ENCODE data around the gene APOA5.

The APOA5 gene

GRCh38 chr11:116788534-116788933 lies 3.1 kb downstream of the APOA5 start:
- H3K4me3 ChIP-seq = peak overlapping the region; percentile 92
- DNase-seq (ENCODE audit: low read depth, low spot score) = no peak
- H3K9ac ChIP-seq (ENCODE audit: insufficient read length) = peak overlapping the region; percentile 83
- H3K9me3 ChIP-seq (ENCODE audit: low read depth, low read length) = no peaks in the 10 kb centered on the region
- TF ChIP-seq FOXP2 (optimal IDR thresholded peaks at IDR 0.05; ENCODE audit: control extremely low read depth, extremely low read length, insufficient read depth) = no peak
- no peak for TF ChIP-seq POLR2AphosphoS5 (IDR thresholded peaks at IDR 0.05; ENCODE audit: borderline replicate concordance, low read depth, low read length)
- TF ChIP-seq EZH2 (IDR thresholded peaks at IDR 0.05) = no peak
- peaks cover 35% of the 10 kb centered on the region for H3K36me3 ChIP-seq (ENCODE audit: insufficient read depth, low read length)
- H3K27ac ChIP-seq = no peak overlapping the region

GRCh38 chr11:116787786-116788486 lies 3.7 kb downstream of the APOA5 start, which contains the start of gene ZPR1:
Gene ZPR1 (minus strand): TSS chr11:116788023. CDS start chr11:116787990, 33 bp downstream.
- H3K27ac ChIP-seq = no peak within 1 kb of the TSS
- TF ChIP-seq EZH2 (IDR thresholded peaks at IDR 0.05) (no peak), FOXP2 (optimal IDR thresholded peaks at IDR 0.05; ENCODE audit: control extremely low read depth, extremely low read length, insufficient read depth) (no peak), POLR2AphosphoS5 (IDR thresholded peaks at IDR 0.05; ENCODE audit: borderline replicate concordance, low read depth, low read length) (peak; percentile 83)
- peaks cover 41% of the 10 kb centered on the region for H3K36me3 ChIP-seq (ENCODE audit: insufficient read depth, low read length)
- H3K9me3 ChIP-seq (ENCODE audit: low read depth, low read length) = no peaks in the 10 kb centered on the region
- DNase-seq (ENCODE audit: low read depth, low spot score) = no peak
- H3K9ac ChIP-seq (ENCODE audit: insufficient read length) = peak within 1 kb of the TSS; percentile 83
- H3K4me3 ChIP-seq = peak within 1 kb of the TSS; percentile 92

- H3K36me3 ChIP-seq (ENCODE audit: insufficient read depth, low read length) = peaks cover 46% of the 10 kb centered on the region
- peak overlapping the region; percentile 92 for H3K4me3 ChIP-seq
- no peak for DNase-seq (ENCODE audit: low read depth, low spot score)
- no peaks in the 10 kb centered on the region for H3K9me3 ChIP-seq (ENCODE audit: low read depth, low read length)
- no peak overlapping the region for H3K27ac ChIP-seq
- TF ChIP-seq POLR2AphosphoS5 (IDR thresholded peaks at IDR 0.05; ENCODE audit: borderline replicate concordance, low read depth, low read length) (no peak), FOXP2 (optimal IDR thresholded peaks at IDR 0.05; ENCODE audit: control extremely low read depth, extremely low read length, insufficient read depth) (no peak), EZH2 (IDR thresholded peaks at IDR 0.05) (no peak)
- H3K9ac ChIP-seq (ENCODE audit: insufficient read length) = peak overlapping the region; percentile 83
These were observed 4.3 kb downstream of the APOA5 start for GRCh38 chr11:116787436-116787785.

- Histone ChIP-seq H3K4me3 (peak overlapping the region; percentile 92), H3K9me3 (ENCODE audit: low read depth, low read length) (no peaks in the 10 kb centered on the region), H3K36me3 (ENCODE audit: insufficient read depth, low read length) (peaks cover 50% of the 10 kb centered on the region), H3K9ac (ENCODE audit: insufficient read length) (peak overlapping the region; percentile 83), H3K27ac (no peak overlapping the region)
- DNase-seq (ENCODE audit: low read depth, low spot score) = no peak
- no peak for TF ChIP-seq EZH2 (IDR thresholded peaks at IDR 0.05)
These were observed 4.7 kb downstream of the APOA5 start for GRCh38 chr11:116786966-116787365.

GRCh38 chr11:116786326-116786725 lies 5.4 kb downstream of the APOA5 start:
- Histone ChIP-seq H3K36me3 (ENCODE audit: insufficient read depth, low read length) (peaks cover 54% of the 10 kb centered on the region), H3K9ac (ENCODE audit: insufficient read length) (peak overlapping the region; percentile 83), H3K4me3 (no peak overlapping the region), H3K27ac (no peak overlapping the region), H3K9me3 (ENCODE audit: low read depth, low read length) (no peaks in the 10 kb centered on the region)
- TF ChIP-seq POLR2AphosphoS5 (IDR thresholded peaks at IDR 0.05; ENCODE audit: borderline replicate concordance, low read depth, low read length) = no peak
- no peak for TF ChIP-seq EZH2 (IDR thresholded peaks at IDR 0.05)
- TF ChIP-seq FOXP2 (optimal IDR thresholded peaks at IDR 0.05; ENCODE audit: control extremely low read depth, extremely low read length, insufficient read depth) = no peak
- no peak for DNase-seq (ENCODE audit: low read depth, low spot score)

- H3K9me3 ChIP-seq (ENCODE audit: low read depth, low read length) = no peaks in the 10 kb centered on the region
- peaks cover 88% of the 10 kb centered on the region for H3K36me3 ChIP-seq (ENCODE audit: insufficient read depth, low read length)
- no peak overlapping the region for H3K9ac ChIP-seq (ENCODE audit: insufficient read length)
- no peak overlapping the region for H3K27ac ChIP-seq
- no peak overlapping the region for H3K4me3 ChIP-seq
- TF ChIP-seq POLR2AphosphoS5 (IDR thresholded peaks at IDR 0.05; ENCODE audit: borderline replicate concordance, low read depth, low read length) = no peak
- no peak for TF ChIP-seq EZH2 (IDR thresholded peaks at IDR 0.05)
- TF ChIP-seq FOXP2 (optimal IDR thresholded peaks at IDR 0.05; ENCODE audit: control extremely low read depth, extremely low read length, insufficient read depth) = no peak
- no peak for DNase-seq (ENCODE audit: low read depth, low spot score)
These were observed 9.0 kb downstream of the APOA5 start for GRCh38 chr11:116782728-116783127.

GRCh38 chr11:116778556-116778955 lies 13.1 kb downstream of the APOA5 start:
- TF ChIP-seq FOXP2 (optimal IDR thresholded peaks at IDR 0.05; ENCODE audit: control extremely low read depth, extremely low read length, insufficient read depth) = no peak
- TF ChIP-seq POLR2AphosphoS5 (IDR thresholded peaks at IDR 0.05; ENCODE audit: borderline replicate concordance, low read depth, low read length) = no peak
- TF ChIP-seq EZH2 (IDR thresholded peaks at IDR 0.05) = no peak
- H3K9me3 ChIP-seq (ENCODE audit: low read depth, low read length) = no peaks in the 10 kb centered on the region
- peaks cover 70% of the 10 kb centered on the region for H3K36me3 ChIP-seq (ENCODE audit: insufficient read depth, low read length)

GRCh38 chr11:116777056-116777455 lies 14.6 kb downstream of the APOA5 start:
- Histone ChIP-seq H3K27ac (no peak overlapping the region), H3K36me3 (ENCODE audit: insufficient read depth, low read length) (peaks cover 55% of the 10 kb centered on the region), H3K9me3 (ENCODE audit: low read depth, low read length) (no peaks in the 10 kb centered on the region), H3K4me3 (no peak overlapping the region), H3K9ac (ENCODE audit: insufficient read length) (no peak overlapping the region)
- no peak for DNase-seq (ENCODE audit: low read depth, low spot score)
- no peak for TF ChIP-seq FOXP2 (optimal IDR thresholded peaks at IDR 0.05; ENCODE audit: control extremely low read depth, extremely low read length, insufficient read depth)
- TF ChIP-seq POLR2AphosphoS5 (IDR thresholded peaks at IDR 0.05; ENCODE audit: borderline replicate concordance, low read depth, low read length) = no peak
- no peak for TF ChIP-seq EZH2 (IDR thresholded peaks at IDR 0.05)

More at GRCh38 chr11:116778556-116778955, 13.1 kb downstream of the APOA5 start:
- no peak overlapping the region for H3K9ac ChIP-seq (ENCODE audit: insufficient read length)
- no peak overlapping the region for H3K4me3 ChIP-seq
- H3K27ac ChIP-seq = no peak overlapping the region
- no peak for DNase-seq (ENCODE audit: low read depth, low spot score)

- Histone ChIP-seq H3K9ac (ENCODE audit: insufficient read length) (no peak overlapping the region), H3K4me3 (no peak overlapping the region), H3K9me3 (ENCODE audit: low read depth, low read length) (no peaks in the 10 kb centered on the region), H3K36me3 (ENCODE audit: insufficient read depth, low read length) (peaks cover 52% of the 10 kb centered on the region), H3K27ac (no peak overlapping the region)
- DNase-seq (ENCODE audit: low read depth, low spot score) = no peak
- TF ChIP-seq POLR2AphosphoS5 (IDR thresholded peaks at IDR 0.05; ENCODE audit: borderline replicate concordance, low read depth, low read length) = no peak
- TF ChIP-seq EZH2 (IDR thresholded peaks at IDR 0.05) = no peak
- TF ChIP-seq FOXP2 (optimal IDR thresholded peaks at IDR 0.05; ENCODE audit: control extremely low read depth, extremely low read length, insufficient read depth) = no peak
These were observed 15.1 kb downstream of the APOA5 start for GRCh38 chr11:116776522-116776984.

Data from SK-N-MC (cell line).